Measurements from ENCODE around the gene KCNH1. TPM values are rescaled to one million over a fixed set of nuclear protein-coding genes. Genes with fewer than 3 reads are reported as not detected.

KCNH1 gene
- total and polyA plus RNA-seq, 7 donors = 0.10 to 0.22 (median 0.17) TPM

DNA sequence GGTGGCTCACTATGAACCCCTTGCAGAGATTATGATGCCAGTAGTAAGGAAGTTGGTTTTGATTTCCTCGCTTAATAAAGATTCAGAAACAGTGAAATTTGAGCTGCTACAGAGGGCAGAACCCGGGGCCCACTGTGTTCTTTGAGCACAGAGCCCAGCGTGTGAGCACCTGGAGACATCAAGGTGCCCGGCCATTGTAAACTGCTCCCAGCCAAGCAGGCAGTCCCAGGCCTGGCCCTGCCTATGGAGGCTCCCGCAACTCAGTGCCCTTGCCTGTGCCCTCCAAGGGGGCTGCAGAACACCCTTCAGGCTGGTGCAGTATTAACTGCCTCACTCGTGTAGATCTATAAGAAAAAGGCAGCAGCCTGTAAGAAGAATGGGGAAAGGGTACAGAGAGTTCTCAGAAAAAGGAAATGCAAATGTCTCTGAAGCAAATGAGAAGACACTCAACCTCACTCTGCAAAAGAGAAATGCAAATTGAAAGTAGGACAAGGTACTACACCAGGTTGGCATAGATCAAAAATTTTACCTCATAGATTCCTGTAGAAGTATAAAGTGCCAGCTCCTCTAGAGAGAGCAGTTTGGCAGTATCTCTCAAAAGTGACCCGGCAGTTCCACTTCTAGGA, 481.5 kb downstream of the KCNH1 start:
- WGBS, 3 donors = 71 to 82% (median 76%) methylated on average over 7 of the region's 7 CpGs
- DNase-seq = no peak
- intact Hi-C loops (cut with DNase I) = no loop called here
- Histone ChIP-seq H3K27me3 (ENCODE audit: insufficient read depth in 3 of 3, low read length in 2 of 3) (peaks cover 0 to 2% (median 0%) of the 10 kb centered on the region in 3 donors), H3K4me3 (no peak overlapping the region), H3K36me3 (ENCODE audit: insufficient read depth in 1 of 2, low read depth in 1 of 2) (no peaks in the 10 kb centered on the region), H3K9me3 (no peaks in the 10 kb centered on the region), H3K27ac (no peak overlapping the region), H3K4me1 (no peaks in the 10 kb centered on the region)
- TF ChIP-seq CTCF (IDR thresholded peaks at IDR 0.05) = no peak
- ATAC-seq = no peak

GRCh38 chr1:210650403-210650802, 483.5 kb downstream of the KCNH1 start:
- H3K27ac ChIP-seq = no peak overlapping the region
- TF ChIP-seq CTCF (IDR thresholded peaks at IDR 0.05) = no peak
- intact Hi-C loops (cut with DNase I) = no loop called here
- no peaks in the 10 kb centered on the region for H3K36me3 ChIP-seq (ENCODE audit: insufficient read depth in 1 of 2, low read depth in 1 of 2)
- no peak overlapping the region for H3K4me3 ChIP-seq
- ATAC-seq (no peak), DNase-seq (no peak)
- no peaks in the 10 kb centered on the region for H3K9me3 ChIP-seq
- no peaks in the 10 kb centered on the region for H3K4me1 ChIP-seq
- H3K27me3 ChIP-seq (ENCODE audit: insufficient read depth in 3 of 3, low read length in 2 of 3) = peaks cover 0 to 2% (median 0%) of the 10 kb centered on the region in 3 donors
- 44 to 54% (median 47%) methylated on average over 2 of the region's 2 CpGs for WGBS, 3 donors

GRCh38 chr1:210648588-210649269, 485.2 kb downstream of the KCNH1 start:
- Histone ChIP-seq H3K36me3 (ENCODE audit: insufficient read depth in 1 of 2, low read depth in 1 of 2) (no peaks in the 10 kb centered on the region), H3K9me3 (no peaks in the 10 kb centered on the region), H3K27me3 (ENCODE audit: insufficient read depth in 3 of 3, low read length in 2 of 3) (peaks cover 0 to 2% (median 0%) of the 10 kb centered on the region in 3 donors), H3K4me3 (no peak overlapping the region), H3K4me1 (no peaks in the 10 kb centered on the region), H3K27ac (no peak overlapping the region)
- intact Hi-C loops (cut with DNase I) = no loop called here
- no peak for DNase-seq
- no peak for ATAC-seq
- WGBS, 3 donors = 63 to 94% (median 90%) methylated on average over 2 of the region's 2 CpGs
- no peak for TF ChIP-seq CTCF (IDR thresholded peaks at IDR 0.05)

DNA sequence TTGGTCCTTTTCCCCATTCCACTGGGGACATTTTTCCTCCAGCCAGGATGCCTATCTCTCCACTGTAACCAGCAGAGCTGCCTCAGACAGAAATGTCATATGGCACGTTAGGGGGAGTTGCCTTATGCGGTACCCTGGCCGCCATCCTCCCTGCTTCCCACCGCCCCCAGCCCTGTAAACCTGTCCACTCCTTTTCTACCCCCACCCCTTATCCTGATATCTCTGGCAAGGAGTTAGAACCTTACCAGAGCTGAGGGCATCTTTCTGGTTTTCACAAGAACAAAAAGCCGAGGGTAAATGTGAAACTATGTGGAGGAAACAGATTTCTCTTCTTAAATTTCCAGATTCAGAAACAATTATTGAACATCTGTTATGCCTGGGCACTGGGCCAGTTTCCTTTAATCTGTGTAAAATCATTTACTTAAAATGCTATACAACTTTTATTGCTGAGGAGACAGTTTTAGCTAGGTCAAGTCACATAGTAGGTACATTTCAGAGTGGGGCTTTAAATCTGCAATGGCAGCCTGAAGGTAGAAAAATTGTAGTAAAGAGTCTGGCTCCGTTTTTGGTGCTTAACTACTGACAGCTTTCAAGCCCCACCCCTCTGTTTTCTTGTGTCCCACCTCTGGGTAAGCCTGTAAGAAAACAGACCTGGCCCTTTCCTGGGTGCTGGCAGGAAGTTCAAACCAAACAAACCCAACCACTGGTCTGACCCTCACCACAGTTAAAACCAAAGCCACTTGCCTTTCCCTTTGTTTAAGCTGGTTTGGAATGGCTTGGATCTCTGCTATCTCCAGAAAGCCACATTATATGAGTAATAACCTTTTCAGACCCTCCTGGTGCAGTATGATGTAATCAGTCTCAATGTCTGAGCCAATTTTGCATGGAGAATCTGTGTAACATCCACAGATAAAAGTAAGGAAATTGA, 486.3 kb downstream of the KCNH1 start:
- Histone ChIP-seq H3K4me1 (no peaks in the 10 kb centered on the region), H3K27me3 (ENCODE audit: insufficient read depth in 3 of 3, low read length in 2 of 3) (peaks cover 0 to 2% (median 0%) of the 10 kb centered on the region in 3 donors), H3K36me3 (ENCODE audit: insufficient read depth in 1 of 2, low read depth in 1 of 2) (no peaks in the 10 kb centered on the region), H3K4me3 (no peak overlapping the region), H3K9me3 (no peaks in the 10 kb centered on the region), H3K27ac (no peak overlapping the region)
- 34 to 47% (median 35%) methylated on average over 6 of the region's 6 CpGs for WGBS, 3 donors
- intact Hi-C loops (cut with DNase I) = no loop called here
- no peak for DNase-seq
- no peak for ATAC-seq
- no peak for TF ChIP-seq CTCF (IDR thresholded peaks at IDR 0.05)

Data from psoas muscle (tissue), 8 donors.